ENCODE data around the gene F8.

- no peak for TF ChIP-seq RAD21 (conservative IDR thresholded peaks at IDR 0.05)
- TF ChIP-seq SMC3 (conservative IDR thresholded peaks at IDR 0.05; ENCODE audit: poor library complexity): no peak
- TF ChIP-seq TAF1 (IDR thresholded peaks at IDR 0.05; ENCODE audit: low read depth): no peak
- no peak for TF ChIP-seq CTCF (IDR thresholded peaks at IDR 0.05; ENCODE audit: poor library complexity, severe bottlenecking)
- no peak for TF ChIP-seq EZH2 (IDR thresholded peaks at IDR 0.05; ENCODE audit: borderline replicate concordance, insufficient read depth, low read length, poor library complexity, severe bottlenecking)
- TF ChIP-seq EP300 (conservative IDR thresholded peaks at IDR 0.05; ENCODE audit: poor library complexity, severe bottlenecking): no peak
These were observed 24.4 kb upstream of the F8 start for GRCh38 chrX:155046811-155047528.
